ENCODE measurements around the gene CHPF.

CHPF gene

GRCh38 chr2:219498280-219499057 lies 45.1 kb downstream of the CHPF start, which contains the start of gene GMPPA:
Gene GMPPA, plus strand, starts transcription at chr2:219498891. Its CDS starts 1,085 bp downstream, at chr2:219499976.
- peaks cover 13% of the 10 kb centered on the region for H3K4me1 ChIP-seq
- TF ChIP-seq, protein P1, sequence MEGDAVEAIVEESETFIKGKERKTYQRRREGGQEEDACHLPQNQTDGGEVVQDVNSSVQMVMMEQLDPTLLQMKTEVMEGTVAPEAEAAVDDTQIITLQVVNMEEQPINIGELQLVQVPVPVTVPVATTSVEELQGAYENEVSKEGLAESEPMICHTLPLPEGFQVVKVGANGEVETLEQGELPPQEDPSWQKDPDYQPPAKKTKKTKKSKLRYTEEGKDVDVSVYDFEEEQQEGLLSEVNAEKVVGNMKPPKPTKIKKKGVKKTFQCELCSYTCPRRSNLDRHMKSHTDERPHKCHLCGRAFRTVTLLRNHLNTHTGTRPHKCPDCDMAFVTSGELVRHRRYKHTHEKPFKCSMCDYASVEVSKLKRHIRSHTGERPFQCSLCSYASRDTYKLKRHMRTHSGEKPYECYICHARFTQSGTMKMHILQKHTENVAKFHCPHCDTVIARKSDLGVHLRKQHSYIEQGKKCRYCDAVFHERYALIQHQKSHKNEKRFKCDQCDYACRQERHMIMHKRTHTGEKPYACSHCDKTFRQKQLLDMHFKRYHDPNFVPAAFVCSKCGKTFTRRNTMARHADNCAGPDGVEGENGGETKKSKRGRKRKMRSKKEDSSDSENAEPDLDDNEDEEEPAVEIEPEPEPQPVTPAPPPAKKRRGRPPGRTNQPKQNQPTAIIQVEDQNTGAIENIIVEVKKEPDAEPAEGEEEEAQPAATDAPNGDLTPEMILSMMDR (IDR thresholded peaks at IDR 0.05): no peak
- H3K9me3 ChIP-seq (ENCODE audit: control insufficient read depth, low read length): no peaks in the 10 kb centered on the region

DNA sequence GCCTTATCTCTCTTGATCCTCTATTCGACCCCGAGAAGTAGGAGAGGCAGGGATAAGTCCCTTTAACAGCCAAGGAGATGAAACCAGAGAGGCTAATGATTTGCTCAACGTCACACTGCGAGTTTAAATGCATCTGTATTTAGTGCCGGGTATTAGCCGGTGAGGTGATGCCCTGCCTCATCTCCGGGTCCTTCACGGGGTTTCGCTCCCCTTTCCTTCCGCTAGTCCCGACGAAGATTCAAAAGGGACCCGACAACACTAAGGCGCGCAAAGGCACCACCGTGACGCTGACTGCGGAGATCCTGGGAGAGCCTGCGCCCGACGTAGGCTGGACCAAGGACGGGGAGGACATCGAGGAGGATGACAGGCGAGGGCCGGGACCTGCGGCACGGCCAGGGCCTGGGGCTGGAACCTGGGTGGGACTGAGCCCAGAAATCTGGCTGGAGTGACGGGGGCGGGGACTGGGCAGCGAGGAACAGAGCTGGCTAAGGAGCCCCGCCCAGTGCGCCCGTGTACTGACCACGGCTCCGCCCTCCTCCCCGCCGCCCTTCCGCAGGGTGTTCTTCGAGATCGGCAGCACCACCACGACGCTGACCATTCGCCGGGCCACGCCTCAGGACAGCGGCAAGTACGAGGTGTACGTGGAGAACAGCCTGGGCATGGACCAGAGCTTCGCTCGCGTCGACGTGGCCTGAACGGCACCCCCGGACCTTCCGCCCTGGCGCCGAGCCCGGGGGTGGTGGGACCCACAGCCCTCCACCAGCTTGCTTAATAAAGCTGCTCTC lies 45.9 kb downstream of the CHPF start:
- H3K27me3 ChIP-seq (ENCODE audit: control insufficient read depth, insufficient read depth, low read length): no peaks in the 10 kb centered on the region

More at GRCh38 chr2:219498280-219499057, 45.1 kb downstream of the CHPF start, which contains the start of gene GMPPA:
- Histone ChIP-seq H3K9ac (no peak within 1 kb of the TSS), H3K4me3 (ENCODE audit: low read depth, low read length) (peak within 1 kb of the TSS; percentile 82), H3K36me3 (ENCODE audit: control insufficient read depth, insufficient read depth, low read length) (no peaks in the 10 kb centered on the region), H2AFZ (peak within 1 kb of the TSS; percentile 70), H3K27ac (peak within 1 kb of the TSS; percentile 68), H3K27me3 (ENCODE audit: control insufficient read depth, insufficient read depth, low read length) (no peaks in the 10 kb centered on the region), H3K4me2 (ENCODE audit: low read length) (peak within 1 kb of the TSS; percentile 88), H3K79me2 (no peaks in the 10 kb centered on the region)

GRCh38 chr2:219496825-219497494 lies 46.6 kb downstream of the CHPF start:
- no peak overlapping the region for H3K9ac ChIP-seq
- TF ChIP-seq, protein P1 (IDR thresholded peaks at IDR 0.05): no peak
- H3K4me1 ChIP-seq: peaks cover 13% of the 10 kb centered on the region
- no peak overlapping the region for H3K4me2 ChIP-seq (ENCODE audit: low read length)
- H3K9me3 ChIP-seq (ENCODE audit: control insufficient read depth, low read length): no peaks in the 10 kb centered on the region
- H3K79me2 ChIP-seq: no peaks in the 10 kb centered on the region
- H3K27ac ChIP-seq: no peak overlapping the region
- H2AFZ ChIP-seq: peak overlapping the region; percentile 70
- H3K36me3 ChIP-seq (ENCODE audit: control insufficient read depth, insufficient read depth, low read length): no peaks in the 10 kb centered on the region
- no peaks in the 10 kb centered on the region for H3K27me3 ChIP-seq (ENCODE audit: control insufficient read depth, insufficient read depth, low read length)
- no peak overlapping the region for H3K4me3 ChIP-seq (ENCODE audit: low read depth, low read length)

More for the DNA sequence above, 45.9 kb downstream of the CHPF start:
- H3K9ac ChIP-seq: no peak overlapping the region
- H3K9me3 ChIP-seq (ENCODE audit: control insufficient read depth, low read length): no peaks in the 10 kb centered on the region
- peak overlapping the region; percentile 82 for H3K4me3 ChIP-seq (ENCODE audit: low read depth, low read length)
- peak overlapping the region; percentile 70 for H2AFZ ChIP-seq
- H3K36me3 ChIP-seq (ENCODE audit: control insufficient read depth, insufficient read depth, low read length): no peaks in the 10 kb centered on the region
- H3K79me2 ChIP-seq: no peaks in the 10 kb centered on the region
- peak overlapping the region; percentile 88 for H3K4me2 ChIP-seq (ENCODE audit: low read length)
- peaks cover 13% of the 10 kb centered on the region for H3K4me1 ChIP-seq
- TF ChIP-seq, protein P1 (IDR thresholded peaks at IDR 0.05): no peak
- peak overlapping the region; percentile 68 for H3K27ac ChIP-seq

DNA sequence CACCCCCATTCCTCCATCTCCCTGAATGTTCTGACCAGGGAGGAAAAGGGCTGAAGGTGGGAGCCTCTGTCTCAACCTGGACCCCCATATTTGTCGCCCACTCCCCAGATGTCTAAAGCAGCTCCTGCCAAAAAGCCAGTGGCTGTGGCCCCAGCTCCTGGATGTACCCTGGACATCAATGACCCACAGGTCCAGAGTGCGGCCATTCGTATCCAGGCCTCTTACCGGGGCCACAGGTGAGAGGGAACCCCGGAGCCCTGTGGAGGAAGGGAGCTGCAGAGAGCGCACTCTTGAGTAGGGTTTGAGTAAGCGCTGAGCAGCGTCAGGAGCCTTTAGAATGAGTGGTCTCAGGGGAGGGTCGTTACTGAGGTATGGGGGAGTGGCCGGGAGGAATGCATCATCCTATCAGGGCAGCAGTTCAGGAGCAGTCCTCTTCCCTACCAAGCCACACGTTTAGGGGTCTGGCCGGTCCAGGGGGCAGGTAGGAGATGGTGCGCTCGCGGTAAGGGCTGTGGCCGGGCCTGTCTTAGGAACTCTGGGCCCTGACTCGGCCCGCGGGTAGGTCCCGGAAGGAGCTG lies 47.3 kb downstream of the CHPF start:
- Histone ChIP-seq H3K4me3 (ENCODE audit: low read depth, low read length) (no peak overlapping the region), H3K27ac (no peak overlapping the region), H3K9ac (no peak overlapping the region), H3K4me2 (ENCODE audit: low read length) (no peak overlapping the region), H3K36me3 (ENCODE audit: control insufficient read depth, insufficient read depth, low read length) (no peaks in the 10 kb centered on the region), H3K79me2 (no peaks in the 10 kb centered on the region), H3K4me1 (peaks cover 13% of the 10 kb centered on the region), H3K27me3 (ENCODE audit: control insufficient read depth, insufficient read depth, low read length) (no peaks in the 10 kb centered on the region), H3K9me3 (ENCODE audit: control insufficient read depth, low read length) (no peaks in the 10 kb centered on the region), H2AFZ (peak overlapping the region; percentile 70)
- TF ChIP-seq, protein P1 (IDR thresholded peaks at IDR 0.05): no peak
